ENCODE data around the gene RGP1. TPM values are rescaled to one million over a fixed set of nuclear protein-coding genes. Genes with fewer than 3 reads are reported as not detected.
A peak's percentile ranks its signal among the peaks of the same experiment; 100 is the strongest.

RGP1 gene
- total and polyA plus RNA-seq, 2 experiments from 2014 or later: 4.7 to 19.1 TPM

DNA sequence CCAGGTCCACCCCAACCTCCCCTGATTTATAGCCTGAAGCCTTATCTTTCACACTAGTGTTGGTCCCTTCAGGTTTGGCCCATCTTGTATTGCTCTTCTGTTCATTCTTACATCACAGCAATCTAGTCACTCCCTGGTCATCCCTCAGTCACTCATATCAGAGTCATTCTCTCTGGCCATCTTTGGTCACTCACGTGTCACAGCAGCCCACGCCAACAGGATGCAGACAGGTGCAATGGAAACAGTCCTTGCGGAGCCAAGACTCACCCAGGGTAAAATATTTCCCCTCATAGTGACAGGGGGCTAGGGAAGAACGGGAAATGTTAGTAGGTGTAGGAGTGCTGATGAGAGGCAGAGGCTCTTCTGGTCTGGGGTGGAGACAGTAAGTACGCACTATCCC is 4.4 kb downstream of the RGP1 start:
- H2AFZ ChIP-seq: no peak overlapping the region
- no peak for TF ChIP-seq EZH2 (IDR thresholded peaks at IDR 0.05; ENCODE audit: insufficient read depth, poor library complexity, severe bottlenecking)
- peaks cover 8% of the 10 kb centered on the region for H3K4me1 ChIP-seq (ENCODE audit: insufficient read depth)
- 87 to 89% methylated on average over 5 of the region's 5 CpGs for WGBS, 2 experiments (ENCODE audit: low coverage in 1 of 2, low lambda C conversion rate in 2 of 2, missing lambda C conversion rate in 2 of 2)
- H3K9ac ChIP-seq: no peak overlapping the region
- peaks cover 10% of the 10 kb centered on the region for H3K36me3 ChIP-seq (ENCODE audit: low read depth)
- in situ Hi-C loops (cut with MboI): no loop called here
- no peak overlapping the region for H3K4me3 ChIP-seq
- H3K27me3 ChIP-seq (replicated peaks; ENCODE audit: insufficient read depth): no peaks in the 10 kb centered on the region
- no peaks in the 10 kb centered on the region for H3K9me3 ChIP-seq (ENCODE audit: low read depth)
- DNase-seq: no peak
- 0 out of 2 replicates have a peak, but pooled peaks cover 7% of the 10 kb centered on the region for H3F3A ChIP-seq (ENCODE audit: insufficient read depth)
- peaks cover 15% of the 10 kb centered on the region for H3K79me2 ChIP-seq (ENCODE audit: insufficient read depth)
- no peak overlapping the region for H3K27ac ChIP-seq
- no peak overlapping the region for H3K4me2 ChIP-seq (ENCODE audit: unreplicated experiment)
- no peaks in the 10 kb centered on the region for H3K9me2 ChIP-seq (ENCODE audit: insufficient read depth)
- H4K20me1 ChIP-seq (ENCODE audit: insufficient read depth): no peaks in the 10 kb centered on the region

DNA sequence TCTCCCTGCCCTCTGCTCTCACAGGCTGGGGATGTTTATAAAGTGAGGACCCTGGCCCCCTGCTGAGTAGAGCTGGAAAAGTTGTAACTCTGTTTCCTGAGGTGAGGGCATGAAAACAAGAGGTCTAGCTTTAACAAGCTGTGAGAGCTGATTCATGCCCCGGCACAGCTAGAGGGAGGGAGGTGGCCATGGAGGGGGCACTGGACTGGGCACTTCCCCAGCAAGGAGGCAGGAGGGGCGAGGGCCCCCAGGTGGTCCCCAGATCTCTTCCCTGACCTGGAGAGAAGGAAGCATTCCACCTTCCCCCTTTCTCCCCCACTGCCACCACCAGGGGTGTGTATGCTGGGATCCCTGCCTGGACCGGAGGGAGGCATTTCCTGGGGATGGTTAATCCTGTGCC is 5.2 kb downstream of the RGP1 start, which contains the start of gene MSMP:
Gene MSMP, minus strand, starts transcription at position 13 of the 400 bp plus-strand sequence. CDS start 147 bp downstream, outside the sequence.
- H3K36me3 ChIP-seq (ENCODE audit: low read depth): peaks cover 10% of the 10 kb centered on the region
- no peak within 1 kb of the TSS for H3K4me2 ChIP-seq (ENCODE audit: unreplicated experiment)
- no peaks in the 10 kb centered on the region for H3K9me2 ChIP-seq (ENCODE audit: insufficient read depth)
- peaks cover 10% of the 10 kb centered on the region; the same call in 1 of the 2 replicates for H3K79me2 ChIP-seq (ENCODE audit: insufficient read depth)
- H3K9me3 ChIP-seq (ENCODE audit: low read depth): no peaks in the 10 kb centered on the region
- no peak within 1 kb of the TSS for H2AFZ ChIP-seq
- in situ Hi-C loops (cut with MboI): no loop called here
- TF ChIP-seq EZH2phosphoT487 (IDR thresholded peaks at IDR 0.05; ENCODE audit: insufficient read depth, low read depth) (no peak), EZH2 (IDR thresholded peaks at IDR 0.05; ENCODE audit: insufficient read depth, poor library complexity, severe bottlenecking) (no peak)
- H3K4me3 ChIP-seq: no peak within 1 kb of the TSS
- H3K9ac ChIP-seq: no peak within 1 kb of the TSS
- H3F3A ChIP-seq (ENCODE audit: insufficient read depth): 0 out of 2 replicates have a peak, but pooled peaks cover 13% of the 10 kb centered on the region
- no peak within 1 kb of the TSS for H3K27ac ChIP-seq
- 60 to 80% methylated on average over 2 to 3 of the region's 3 CpGs for WGBS, 2 experiments (ENCODE audit: low coverage in 1 of 2, low lambda C conversion rate in 2 of 2, missing lambda C conversion rate in 2 of 2)
- peaks cover 8% of the 10 kb centered on the region for H3K4me1 ChIP-seq (ENCODE audit: insufficient read depth)
- H4K20me1 ChIP-seq (ENCODE audit: insufficient read depth): no peaks in the 10 kb centered on the region
- H3K27me3 ChIP-seq (replicated peaks; ENCODE audit: insufficient read depth): no peaks in the 10 kb centered on the region
- DNase-seq: no peak

DNA sequence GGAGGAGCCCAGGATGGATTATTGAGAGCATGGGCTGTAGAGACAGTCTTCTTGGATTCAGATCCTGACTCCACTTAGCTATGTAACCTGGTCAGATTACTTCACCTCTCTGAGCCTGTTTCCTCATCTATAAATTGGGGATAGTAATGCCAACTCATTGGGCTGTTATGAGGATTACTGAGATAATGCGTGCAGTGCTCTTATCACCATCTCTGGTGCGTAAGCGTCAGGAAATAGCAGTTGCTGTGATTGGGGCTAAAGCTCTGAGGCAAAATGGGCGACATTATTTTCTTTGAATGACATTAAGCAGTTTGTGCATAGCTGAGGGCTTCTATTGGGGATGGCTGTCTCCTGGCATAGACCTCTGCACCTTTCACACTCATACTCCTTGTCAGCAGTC is 6.0 kb downstream of the RGP1 start:
- Histone ChIP-seq H3F3A (ENCODE audit: insufficient read depth) (0 out of 2 replicates have a peak, but pooled peaks cover 13% of the 10 kb centered on the region), H3K4me2 (ENCODE audit: unreplicated experiment) (no peak overlapping the region), H3K9ac (no peak overlapping the region), H3K9me3 (ENCODE audit: low read depth) (no peaks in the 10 kb centered on the region), H4K20me1 (ENCODE audit: insufficient read depth) (no peaks in the 10 kb centered on the region), H2AFZ (no peak overlapping the region), H3K4me1 (ENCODE audit: insufficient read depth) (peaks cover 8% of the 10 kb centered on the region), H3K27me3 (replicated peaks; ENCODE audit: insufficient read depth) (no peaks in the 10 kb centered on the region), H3K79me2 (ENCODE audit: insufficient read depth) (peaks cover 2% of the 10 kb centered on the region; the same call in 1 of the 2 replicates), H3K4me3 (no peak overlapping the region), H3K27ac (no peak overlapping the region), H3K36me3 (ENCODE audit: low read depth) (peaks cover 10% of the 10 kb centered on the region), H3K9me2 (ENCODE audit: insufficient read depth) (no peaks in the 10 kb centered on the region)
- 97 to 100% methylated on average over 4 of the region's 4 CpGs for WGBS, 2 experiments (ENCODE audit: low coverage in 1 of 2, low lambda C conversion rate in 2 of 2, missing lambda C conversion rate in 2 of 2)
- in situ Hi-C loops (cut with MboI): no loop called here
- TF ChIP-seq EZH2 (IDR thresholded peaks at IDR 0.05; ENCODE audit: insufficient read depth, poor library complexity, severe bottlenecking) (no peak), EZH2phosphoT487 (IDR thresholded peaks at IDR 0.05; ENCODE audit: insufficient read depth, low read depth) (no peak)
- DNase-seq: no peak

DNA sequence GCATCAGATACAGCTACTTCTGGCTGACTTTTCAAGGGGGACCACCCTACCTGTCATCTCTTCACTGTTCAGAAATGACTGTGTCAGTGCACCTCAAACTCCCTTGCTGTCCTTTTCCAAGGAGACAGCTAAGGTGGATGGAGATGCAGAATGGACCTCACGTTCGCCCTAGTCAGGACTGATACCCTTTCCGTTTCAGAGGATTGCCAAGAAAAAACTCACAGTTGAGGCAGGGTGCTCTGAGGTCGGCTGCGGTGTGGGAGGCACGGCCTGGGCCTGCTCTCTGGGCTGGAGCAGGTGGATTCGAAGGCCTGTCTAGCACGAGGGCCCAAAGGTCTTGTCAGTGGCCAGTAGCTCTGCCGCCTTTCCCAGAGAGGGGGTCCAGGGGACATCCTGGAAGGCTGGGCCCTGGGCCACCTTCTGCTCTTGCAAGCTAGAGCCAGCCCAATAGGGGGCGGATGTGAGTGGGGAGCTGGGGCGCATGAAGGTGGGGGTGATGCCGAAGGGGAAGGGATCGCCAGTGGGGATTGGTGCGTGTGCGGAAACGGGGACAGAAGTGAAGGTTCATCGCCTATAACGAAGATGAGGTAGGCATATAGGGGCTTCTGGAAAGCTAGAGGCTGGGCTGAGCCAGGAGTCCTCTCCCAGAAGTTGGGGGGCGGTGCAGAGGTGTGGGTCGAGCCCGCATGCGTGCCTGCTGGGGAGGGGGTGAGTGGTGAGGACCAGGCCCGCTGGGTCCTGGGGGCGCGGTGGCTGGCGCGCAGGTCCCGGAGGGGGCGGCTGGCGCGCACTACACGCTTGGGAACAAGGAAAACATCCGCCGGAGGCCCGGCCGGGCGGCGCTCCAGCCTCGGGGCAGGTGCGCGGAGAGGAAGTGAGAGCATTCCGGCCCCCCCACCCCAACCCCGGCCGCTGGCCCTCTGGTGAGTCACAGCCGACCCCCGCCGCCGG is 7.5 kb downstream of the RGP1 start:
- Histone ChIP-seq H3K4me2 (ENCODE audit: unreplicated experiment) (peak overlapping the region; percentile 67), H3K4me1 (ENCODE audit: insufficient read depth) (peaks cover 8% of the 10 kb centered on the region), H2AFZ (no peak overlapping the region), H3F3A (ENCODE audit: insufficient read depth) (0 out of 2 replicates have a peak, but pooled peaks cover 13% of the 10 kb centered on the region), H3K9me3 (ENCODE audit: low read depth) (no peaks in the 10 kb centered on the region), H3K79me2 (ENCODE audit: insufficient read depth) (no peaks in the 10 kb centered on the region), H3K27me3 (replicated peaks; ENCODE audit: insufficient read depth) (no peaks in the 10 kb centered on the region), H4K20me1 (ENCODE audit: insufficient read depth) (no peaks in the 10 kb centered on the region), H3K9ac (no peak overlapping the region; the same call in 1 of the 2 replicates), H3K9me2 (ENCODE audit: insufficient read depth) (no peaks in the 10 kb centered on the region), H3K36me3 (ENCODE audit: low read depth) (peaks cover 10% of the 10 kb centered on the region), H3K4me3 (peak overlapping the region; percentile 59), H3K27ac (no peak overlapping the region)
- 22 to 50% methylated on average over 16 to 48 of the region's 48 CpGs for WGBS, 2 experiments (ENCODE audit: low coverage in 1 of 2, low lambda C conversion rate in 2 of 2, missing lambda C conversion rate in 2 of 2)
- no peak for TF ChIP-seq EZH2phosphoT487 (IDR thresholded peaks at IDR 0.05; ENCODE audit: insufficient read depth, low read depth)
- no peak for TF ChIP-seq EZH2 (IDR thresholded peaks at IDR 0.05; ENCODE audit: insufficient read depth, poor library complexity, severe bottlenecking)
- DNase-seq: peak; percentile 38
- in situ Hi-C loops (cut with MboI): no loop called here

Data from GM23248 (cell line).